ENCODE data around the gene PDLIM1.

GRCh38 chr10:95225136-95225535, 65.7 kb downstream of the PDLIM1 start:
- TF ChIP-seq POLR2A (IDR thresholded peaks at IDR 0.05) (no peak), CTCF (IDR thresholded peaks at IDR 0.05) (no peak)
